HG03045 (cell line): ENCODE measurements around the gene RIBC1.
"Not testable (repeated sequence)": the region's sequence is repeated elsewhere in the genome, so short reads cannot be mapped to it uniquely, and the experiment has no call there.

Experiments used
- ATAC-seq: cut with Tn5 transposase; IDR thresholded peaks from one replicate; pipeline ENCODE4 v1.9.1; 2021; ENCODE audit warnings: mild to moderate bottlenecking, moderate library complexity; ENCODE audit not compliant: unreplicated experiment

The RIBC1 gene

DNA sequence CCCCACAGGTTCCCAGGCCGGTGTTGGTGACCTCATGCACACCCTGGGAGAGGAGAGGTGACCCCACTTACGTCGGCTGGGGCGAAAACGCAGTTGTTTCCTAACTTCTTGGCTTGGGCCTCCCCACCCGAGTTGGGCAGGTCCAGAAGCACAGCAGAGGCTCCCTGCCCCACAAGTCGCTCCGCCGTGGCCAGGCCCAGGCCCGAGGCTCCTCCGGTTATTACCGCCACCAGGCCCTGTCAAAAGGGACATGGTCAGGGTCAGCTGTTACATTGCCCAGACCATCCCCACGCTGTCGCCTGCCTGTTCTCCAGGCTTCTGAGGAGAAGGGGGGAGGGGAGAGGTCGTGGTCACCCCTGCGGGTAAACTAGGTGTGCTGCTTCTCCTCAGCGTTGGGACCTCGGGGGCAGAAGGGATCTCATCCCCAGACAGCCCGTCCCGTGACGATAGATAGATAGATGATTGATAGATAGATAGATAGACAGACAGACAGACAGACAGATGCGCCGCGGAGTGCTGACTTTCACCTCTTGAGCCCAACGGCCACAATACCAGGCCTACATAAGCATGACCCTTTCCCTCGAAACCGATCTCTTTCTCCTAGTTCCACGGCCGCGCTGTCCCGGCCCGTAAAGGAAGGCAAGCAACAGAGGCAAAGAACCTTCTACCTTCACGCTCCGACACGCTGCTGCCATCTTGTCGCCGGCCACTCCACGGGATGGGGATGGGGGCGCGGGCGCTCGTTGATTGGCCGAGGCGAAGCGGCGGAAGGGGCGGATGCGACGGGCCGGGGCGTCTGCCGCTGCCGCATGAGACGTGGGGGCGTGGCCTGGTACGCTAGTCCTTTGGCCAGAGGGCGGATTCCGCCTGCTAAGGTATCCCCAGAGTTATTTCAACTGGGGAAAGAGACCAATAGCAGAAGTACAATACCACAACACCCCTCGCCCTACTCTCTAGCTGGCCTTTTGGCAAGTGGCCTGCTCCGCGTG lies 11.3 kb downstream of the RIBC1 start, which contains the start of gene HSD17B10:
TSS of gene HSD17B10 (minus strand) at position 720 of the 989 bp plus-strand sequence. CDS start at position 695, 25 bp downstream.
- peak; percentile 96 for ATAC-seq

GRCh38 chrX:53435997-53436396 lies 13.3 kb downstream of the RIBC1 start:
- no peak for ATAC-seq

GRCh38 chrX:53437206-53437605 lies 14.5 kb downstream of the RIBC1 start:
- no peak for ATAC-seq

GRCh38 chrX:53438174-53438831 lies 15.6 kb downstream of the RIBC1 start:
- no peak for ATAC-seq

GRCh38 chrX:53438832-53439230 lies 16.2 kb downstream of the RIBC1 start:
- ATAC-seq: no peak

GRCh38 chrX:53440101-53440500 lies 17.4 kb downstream of the RIBC1 start:
- ATAC-seq: no peak

GRCh38 chrX:53440621-53441517 lies 18.2 kb downstream of the RIBC1 start:
- no peak for ATAC-seq

- ATAC-seq: peak; percentile 74
Observed at GRCh38 chrX:53441531-53442321, 19.1 kb downstream of the RIBC1 start.

- no peak for ATAC-seq
Observed at GRCh38 chrX:53442322-53442631, 19.6 kb downstream of the RIBC1 start.

- ATAC-seq: no peak
Observed at GRCh38 chrX:53445977-53446376, 23.3 kb downstream of the RIBC1 start.

DNA sequence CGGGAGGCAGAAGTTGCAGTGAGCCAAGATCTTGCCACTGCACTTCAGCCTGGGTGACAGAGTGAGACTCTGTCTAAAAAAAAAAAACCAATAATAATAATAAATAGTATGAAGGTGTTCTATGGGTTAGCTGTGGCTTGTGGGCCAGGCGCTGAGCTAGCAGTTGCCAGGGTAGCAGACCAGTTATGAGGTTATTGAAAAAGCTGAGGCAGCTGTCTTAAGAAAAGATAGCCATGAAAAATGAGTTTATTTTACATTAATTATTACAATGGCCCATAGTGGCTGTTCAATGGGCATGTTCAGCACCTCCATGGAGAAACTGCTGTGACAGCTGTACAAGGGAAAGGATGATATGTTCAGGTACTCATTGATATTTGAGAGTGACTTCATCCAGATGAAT lies 24.8 kb downstream of the RIBC1 start:
- no peak for ATAC-seq

DNA sequence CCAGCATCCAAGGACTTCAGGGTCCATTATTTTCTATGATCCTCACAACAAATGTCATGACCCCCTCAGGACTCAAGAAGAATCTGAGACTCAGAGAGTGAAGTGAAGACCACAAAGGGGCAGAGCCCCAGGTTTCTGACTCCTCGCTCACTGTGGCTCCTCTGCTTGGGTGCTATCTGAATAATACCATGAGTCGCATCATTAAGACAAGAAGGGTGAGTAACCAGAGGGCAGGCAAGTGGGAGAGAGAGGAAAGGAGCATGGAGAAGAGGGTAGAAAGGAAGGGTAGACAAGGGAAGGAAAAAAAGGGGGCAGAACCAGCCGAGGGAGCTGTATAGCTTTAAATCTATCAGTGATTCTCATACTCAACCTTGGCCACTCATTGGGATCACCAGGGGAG lies 27.0 kb downstream of the RIBC1 start:
- ATAC-seq: no peak

DNA sequence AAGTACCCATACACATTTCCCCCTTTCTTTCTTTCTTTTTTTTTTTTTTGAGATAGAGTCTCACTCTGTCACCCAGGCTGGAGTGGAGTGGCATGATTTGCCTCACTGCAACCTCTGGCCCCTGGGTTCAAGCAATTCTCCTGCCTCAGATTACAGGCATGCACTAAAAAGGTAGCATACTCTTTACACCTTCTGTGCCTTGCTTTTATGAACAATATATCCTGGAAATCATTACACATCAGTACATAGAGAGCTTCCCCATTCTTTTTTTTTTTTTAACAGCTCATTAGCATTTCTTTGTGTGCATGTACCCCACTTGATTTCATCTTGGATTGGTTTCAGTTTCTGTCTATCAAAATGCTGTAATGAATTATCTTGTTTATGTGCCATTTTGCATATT lies 30.1 kb downstream of the RIBC1 start:
- ATAC-seq: no peak

DNA sequence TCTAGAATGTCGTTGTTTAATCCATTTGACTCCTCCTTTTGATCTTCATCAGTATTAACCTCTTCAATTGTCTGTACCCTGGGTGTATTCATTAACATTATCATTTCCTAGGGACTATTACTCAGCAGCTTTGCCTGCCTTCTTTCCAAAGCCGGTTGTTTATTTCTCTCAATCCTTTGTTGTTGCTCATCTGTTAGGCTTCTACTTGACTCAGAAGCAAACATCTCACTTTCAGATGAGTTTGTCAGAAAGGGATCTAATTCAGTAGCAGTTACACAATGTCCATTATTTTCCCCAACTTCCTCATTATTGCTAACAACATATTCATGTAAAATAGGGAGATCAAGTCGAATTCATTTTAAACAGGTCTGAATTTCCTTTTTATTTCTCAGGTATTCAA lies 33.6 kb downstream of the RIBC1 start:
- no peak for ATAC-seq

DNA sequence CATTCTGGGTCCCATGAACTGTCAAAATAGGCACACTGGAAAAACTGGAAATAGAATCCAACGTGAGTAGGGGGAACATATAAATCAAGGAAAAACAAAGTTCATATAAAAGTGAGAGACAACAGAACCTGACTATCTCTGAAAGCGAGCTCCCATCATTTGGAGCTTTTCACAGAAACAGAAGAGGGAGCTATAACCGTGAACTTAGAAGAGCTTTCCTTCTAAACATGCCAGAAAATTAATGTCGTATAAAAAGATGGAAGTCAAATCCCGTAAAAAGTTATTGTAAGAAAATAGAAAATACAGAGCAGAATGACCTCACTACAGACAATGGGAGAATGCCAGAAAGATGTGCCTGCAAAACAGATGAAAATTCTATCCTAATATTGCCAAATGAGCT lies 35.4 kb downstream of the RIBC1 start:
- no peak for ATAC-seq

DNA sequence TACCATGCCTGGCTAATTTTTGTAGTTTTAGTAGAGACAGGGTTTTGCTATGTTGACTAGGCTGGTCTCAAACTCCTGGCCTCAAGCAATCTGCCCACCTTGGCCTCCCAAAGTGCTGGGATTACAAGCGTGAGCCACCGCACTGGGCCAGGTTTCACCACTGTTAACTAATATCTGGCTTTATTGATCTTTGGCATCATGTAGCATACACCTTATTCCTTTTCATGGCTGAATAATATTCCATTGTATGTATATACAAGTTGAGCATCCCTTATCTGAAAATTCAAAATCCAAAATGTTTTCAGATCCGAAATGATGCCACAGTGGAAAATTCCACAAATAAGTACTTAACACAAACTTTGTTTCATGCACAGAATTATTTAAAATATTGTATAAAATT lies 46.0 kb downstream of the RIBC1 start:
- not testable (repeated sequence) for ATAC-seq

DNA sequence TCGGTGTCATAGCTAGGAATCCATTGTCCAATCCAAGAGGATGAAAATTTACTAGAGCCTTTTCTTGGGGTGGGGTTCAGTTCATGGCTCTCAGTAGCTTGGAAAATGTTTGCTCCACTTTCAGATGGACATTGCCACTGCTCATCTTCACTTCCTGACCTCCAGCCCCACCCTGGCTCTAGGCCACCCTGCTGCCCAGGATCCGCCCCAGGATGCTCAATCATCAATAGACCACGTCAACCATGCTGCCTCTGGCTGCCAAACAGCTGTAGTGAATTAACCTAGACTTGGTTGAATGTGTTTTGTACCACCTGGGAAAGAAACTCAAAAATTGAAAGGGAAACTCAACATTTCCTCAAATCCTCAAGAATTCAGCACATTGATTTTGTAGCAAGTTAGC lies 48.7 kb downstream of the RIBC1 start:
- no peak for ATAC-seq

DNA sequence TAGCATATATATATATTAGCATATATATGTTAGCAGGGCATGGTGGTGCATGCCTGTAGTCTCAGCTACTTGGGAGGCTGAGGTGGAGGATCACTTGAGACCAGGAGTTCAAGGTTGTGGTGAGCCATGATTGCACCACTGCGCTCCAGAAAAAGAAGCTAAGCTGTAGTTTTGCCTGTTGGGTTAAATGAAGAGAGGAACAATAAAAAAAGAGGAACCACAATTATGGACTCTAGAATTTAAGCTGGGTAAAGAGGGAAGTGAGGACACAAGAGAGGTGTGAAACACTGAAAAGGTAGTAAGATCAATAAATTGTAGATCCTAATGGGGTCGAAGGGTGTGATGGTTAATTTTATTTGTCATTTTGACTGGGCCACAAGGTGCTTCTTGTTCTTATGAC lies 52.0 kb downstream of the RIBC1 start:
- ATAC-seq: no peak

- ATAC-seq: no peak
Observed at GRCh38 chrX:53476371-53476770, 53.7 kb downstream of the RIBC1 start.

GRCh38 chrX:53479301-53479700 lies 56.6 kb downstream of the RIBC1 start:
- no peak for ATAC-seq
